CD4-positive, alpha-beta T cell treated with Interleukin-2 at 100 ng/mL for 4 hours (primary cell): ENCODE measurements around the gene MRPS10.
A peak's percentile ranks its signal among the peaks of the same experiment; 100 is the strongest.
"Not testable (repeated sequence)": the region's sequence is repeated elsewhere in the genome, so short reads cannot be mapped to it uniquely, and the experiment has no call there.

Experiments
- DNase-seq: peaks from one replicate; pipeline ENCODE4 v3.0.0-alpha.2; 2020; ENCODE audit warnings: low spot score

Gene MRPS10

GRCh38 chr6:42207559-42207958 is 10.1 kb downstream of the MRPS10 start:
- not testable (repeated sequence) for DNase-seq

- no peak for DNase-seq
Observed at GRCh38 chr6:42204768-42205282, 12.8 kb downstream of the MRPS10 start.

GRCh38 chr6:42203183-42203582 is 14.5 kb downstream of the MRPS10 start:
- no peak for DNase-seq

GRCh38 chr6:42202131-42202915 is 15.3 kb downstream of the MRPS10 start:
- not testable (repeated sequence) for DNase-seq

- no peak for DNase-seq
Observed at GRCh38 chr6:42201382-42201781, 16.3 kb downstream of the MRPS10 start.

- DNase-seq: no peak
Observed at GRCh38 chr6:42200035-42200434, 17.6 kb downstream of the MRPS10 start.

GRCh38 chr6:42199106-42199981 is 18.3 kb downstream of the MRPS10 start:
- DNase-seq: no peak

GRCh38 chr6:42197555-42198362 is 19.9 kb downstream of the MRPS10 start:
- peak; percentile 17 for DNase-seq

GRCh38 chr6:42195415-42195814 is 22.2 kb downstream of the MRPS10 start:
- DNase-seq: no peak

- DNase-seq: no peak
Observed at GRCh38 chr6:42194056-42194455, 23.6 kb downstream of the MRPS10 start.

- no peak for DNase-seq
Observed at GRCh38 chr6:42193491-42193894, 24.2 kb downstream of the MRPS10 start.

- not testable (repeated sequence) for DNase-seq
Observed at GRCh38 chr6:42192385-42192784, 25.3 kb downstream of the MRPS10 start.

GRCh38 chr6:42190554-42191183 is 27.0 kb downstream of the MRPS10 start:
- no peak for DNase-seq

- DNase-seq: no peak
Observed at GRCh38 chr6:42188406-42188805, 29.3 kb downstream of the MRPS10 start.

GRCh38 chr6:42185597-42185996 is 32.1 kb downstream of the MRPS10 start:
- DNase-seq: no peak

- DNase-seq: no peak
Observed at GRCh38 chr6:42184475-42184874, 33.2 kb downstream of the MRPS10 start.

GRCh38 chr6:42182101-42182500 is 35.6 kb downstream of the MRPS10 start:
- DNase-seq: no peak

- no peak for DNase-seq
Observed at GRCh38 chr6:42179945-42180313, 37.7 kb downstream of the MRPS10 start.

- no peak for DNase-seq
Observed at GRCh38 chr6:42179261-42179944, 38.3 kb downstream of the MRPS10 start.

- no peak for DNase-seq
Observed at GRCh38 chr6:42177514-42178364, 39.9 kb downstream of the MRPS10 start.
